K562 (cell line): ENCODE measurements around the gene HIVEP1.

Experiments
- CHD1 ChIP-seq: fragments of 200-600 bp; sonication (generic); IDR thresholded peaks from one replicate; pipeline ENCODE4 v1.6.1; 2012; ENCODE audit warnings: mild to moderate bottlenecking, moderate library complexity, low read length, inconsistent platforms
- HNRNPLL ChIP-seq: fragments of 200-400 bp; formaldehyde crosslinking; IDR thresholded peaks from 2 replicates; pipeline ENCODE4 v1.6.1; 2017; ENCODE audit warnings: low read length, low read depth, mild to moderate bottlenecking; ENCODE audit not compliant: poor library complexity, severe bottlenecking
- ILK ChIP-seq: fragments of 450-650 bp; IDR thresholded peaks from 2 replicates; pipeline ENCODE4 v1.6.1; 2016; ENCODE audit warnings: missing genetic modification characterization, low read depth, mild to moderate bottlenecking, missing compliant biosample characterization, moderate library complexity, borderline replicate concordance
- SP1 ChIP-seq: sonication (generic); formaldehyde crosslinking; IDR thresholded peaks from 2 replicates; pipeline ENCODE4 v1.8.1; 2022; ENCODE audit warnings: mild to moderate bottlenecking, missing genetic modification reagents
- TRIM28 ChIP-seq: fragments of 450-650 bp; IDR thresholded peaks from 2 replicates; pipeline ENCODE4 v1.6.1; 2017
- YY1 ChIP-seq, 3 experiments: IDR thresholded peaks; 2 replicates each; pipeline ENCODE4 v1.6.1; 2011; ENCODE audit warnings: low read length in 2 of 3, mild to moderate bottlenecking in 2 of 3, moderate library complexity in 2 of 3, borderline replicate concordance in 1 of 3, control low read depth in 1 of 3, low read depth in 1 of 3; ENCODE audit not compliant: insufficient read depth in 3 of 3, insufficient replicate concordance in 2 of 3, control insufficient read depth in 1 of 3, insufficient read length in 1 of 3; ENCODE audit errors: extremely low read depth in 1 of 3
- ZNF184 ChIP-seq: sonication (generic); formaldehyde crosslinking; IDR thresholded peaks from 2 replicates; pipeline ENCODE4 v1.5.0; 2020; ENCODE audit warnings: missing genetic modification reagents
- ZNF408 ChIP-seq: fragments of 250-450 bp; sonication (Bioruptor Pico); IDR thresholded peaks from 2 replicates; pipeline ENCODE4 v1.4.0; 2020; ENCODE audit warnings: low read depth, mild to moderate bottlenecking, moderate library complexity
- ZNF551 ChIP-seq: fragments of 250-450 bp; sonication (Bioruptor Pico); IDR thresholded peaks from 2 replicates; pipeline ENCODE4 v1.5.0; 2021; ENCODE audit warnings: mild to moderate bottlenecking, moderate library complexity

DNA sequence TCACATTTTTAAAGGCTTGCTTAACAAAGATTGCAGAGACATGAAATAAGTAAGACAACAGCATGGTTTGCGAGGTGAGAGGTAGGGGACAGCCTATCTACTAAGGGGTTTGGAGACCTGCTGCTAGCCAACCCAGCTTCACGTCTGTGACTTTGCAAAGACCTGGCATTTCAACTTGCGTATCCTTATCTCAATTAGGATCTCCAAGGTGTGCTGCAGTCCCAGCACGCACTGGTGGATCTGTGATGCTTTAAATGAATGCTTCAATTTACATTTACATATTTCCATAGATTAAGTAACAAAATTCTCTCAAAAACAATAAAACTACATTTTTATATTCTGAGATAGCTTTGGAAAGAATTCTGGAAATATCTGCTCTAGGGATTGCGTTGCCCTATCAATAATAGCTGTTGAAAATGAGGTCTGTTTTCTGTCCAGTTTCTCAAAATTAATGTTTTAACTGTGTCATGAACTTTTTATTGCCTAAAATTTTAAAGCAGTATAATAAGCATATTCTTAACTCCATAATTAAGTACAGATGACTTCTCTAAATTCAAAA is 153.7 kb downstream of the HIVEP1 start:
- TF ChIP-seq HNRNPLL (no peak), ZNF184 (CRISPR knock-in tag) (no peak), CHD1 (no peak), SP1 (CRISPR knock-in tag) (no peak), ZNF408 (CRISPR knock-in tag) (no peak), ILK (tag) (no peak), TRIM28 (no peak), ZNF551 (CRISPR knock-in tag) (no peak), YY1 (IDR thresholded peaks at IDR 0.05; ENCODE audit: borderline replicate concordance in 1 of 3, control insufficient read depth in 1 of 3, extremely low read depth in 1 of 3, insufficient read depth in 3 of 3, insufficient read length in 1 of 3, insufficient replicate concordance in 2 of 3, low read depth in 1 of 3, low read length in 2 of 3) (no peak)
